Esophagus squamous epithelium (tissue), 5 donors: ENCODE results near the gene MMP11. TPM values are rescaled to one million over a fixed set of nuclear protein-coding genes. Genes with fewer than 3 reads are reported as not detected.
A peak's percentile ranks its signal among the peaks of the same experiment; 100 is the strongest.
"Not testable (repeated sequence)": the region's sequence is repeated elsewhere in the genome, so short reads cannot be mapped to it uniquely, and the experiment has no call there.

Experiments
- DNase-seq: peaks from one replicate; lab custom pipeline; 2025; lab: John Stamatoyannopoulos, UW
- H3K27ac ChIP-seq, 4 donors: fragments of 200-600 bp; sonication (generic); one replicate each; pipeline ENCODE4 v1.5.1; 2016 to 2019; ENCODE audit warnings: mild to moderate bottlenecking in 1 of 4
- H3K27me3 ChIP-seq, 4 donors: fragments of 200-600 bp; sonication (generic); 1 replicate in 3 of 4; 2 replicates in 1 of 4; pipeline versions ENCODE4 v1.5.1 to v1.6.0; 2017 to 2021; ENCODE audit warnings: antibody characterized with exemption in 1 of 4
- H3K36me3 ChIP-seq, 3 donors: fragments of 200-600 bp; sonication (generic); one replicate each; pipeline ENCODE4 v1.5.1; 2016 to 2019
- H3K4me1 ChIP-seq, 3 donors: fragments of 200-600 bp; sonication (generic); one replicate each; pipeline ENCODE4 v1.5.1; 2017 to 2019
- H3K4me3 ChIP-seq, 4 donors: fragments of 200-600 bp; sonication (generic); 1 replicate in 3 of 4; 2 replicates in 1 of 4; pipeline ENCODE4 v1.5.1; 2016 to 2019; ENCODE audit warnings: mild to moderate bottlenecking in 2 of 4, moderate library complexity in 1 of 4
- H3K9me3 ChIP-seq, 3 donors: fragments of 200-600 bp; sonication (generic); one replicate each; pipeline ENCODE4 v1.5.1; 2016 to 2019
- CTCF ChIP-seq, 6 experiments: fragments of 450-650 bp in 4 of 6; fragments of 200-600 bp in 2 of 6; sonication (generic) in 2 of 6; IDR thresholded peaks; one replicate each; pipeline ENCODE4 v1.5.1; 2016 to 2019; ENCODE audit warnings: antibody characterized with exemption in 6 of 6, mild to moderate bottlenecking in 4 of 6, moderate library complexity in 4 of 6
- POLR2A ChIP-seq, 4 donors: fragments of 450-650 bp; IDR thresholded peaks; one replicate each; pipeline ENCODE4 v1.6.1; 2017; ENCODE audit warnings: antibody characterized with exemption in 4 of 4, mild to moderate bottlenecking in 4 of 4, moderate library complexity in 3 of 4
- WGBS, 2 donors: methylation state at CpG; one replicate each; pipeline ENCODE4 v1.1.5; 2018; 5-methylcytosine and 5-hydroxymethylcytosine counted together
- intact Hi-C: fragments of 100-400 bp; cut with DNase I; formaldehyde crosslinking; loops from one replicate; pipeline ENCODE4 v1.15.0; 2022
- total RNA-seq, 4 donors: library from RNA; depleted of rRNA; stranded (reverse); fragments of >200 nt; gene quantifications; one replicate each; pipeline ENCODE4 v1.1.0, GENCODE V29; 2016
- donor health status: DM: yes; HTN: yes; CAD: no.

MMP11 gene
- 1 to 10 TPM in 2 of 4 donors, under 1 TPM in 2; 0.34 to 1.6 (median 1.1) TPM for total RNA-seq

GRCh38 chr22:23772649-23773473 is at the start of gene MMP11:
MMP11 (plus strand) TSS chr22:23772849; CDS start chr22:23772871, 22 bp downstream.
- TF ChIP-seq CTCF (IDR thresholded peaks at IDR 0.05) (no peak), POLR2A (IDR thresholded peaks at IDR 0.05) (peak in 1 of 4 donors; percentile 10)
- intact Hi-C loops: no loop called here
- DNase-seq: no peak
- no peaks in the 10 kb centered on the region for H3K27me3 ChIP-seq
- WGBS, 2 donors: 30 to 46% methylated on average over 2 to 6 of the region's 79 CpGs
- H3K36me3 ChIP-seq: no peaks in the 10 kb centered on the region
- no peaks in the 10 kb centered on the region for H3K9me3 ChIP-seq
- peak within 1 kb of the TSS; percentile 34 to 71 (median 48) for H3K4me3 ChIP-seq
- H3K27ac ChIP-seq: peak within 1 kb of the TSS in 3 of 4 donors; percentile 62 to 71 (median 70)
- H3K4me1 ChIP-seq: peaks cover 16 to 71% (median 42%) of the 10 kb centered on the region in 3 donors

GRCh38 chr22:23728108-23728507 is 44.5 kb upstream of the MMP11 start:
- H3K36me3 ChIP-seq, intact Hi-C loops, H3K4me1 ChIP-seq, H3K27ac ChIP-seq, H3K4me3 ChIP-seq, H3K9me3 ChIP-seq, DNase-seq, H3K27me3 ChIP-seq: not testable (repeated sequence)
- 73 to 85% methylated on average over 4 of the region's 4 CpGs for WGBS, 2 donors

- Histone ChIP-seq H3K36me3 (peaks cover 0 to 19% (median 0%) of the 10 kb centered on the region in 3 donors), H3K4me3 (no peak overlapping the region), H3K27ac (no peak overlapping the region), H3K4me1 (peaks cover 0 to 3% (median 0%) of the 10 kb centered on the region in 3 donors), H3K27me3 (no peaks in the 10 kb centered on the region), H3K9me3 (no peaks in the 10 kb centered on the region)
- TF ChIP-seq CTCF (IDR thresholded peaks at IDR 0.05) (no peak), POLR2A (IDR thresholded peaks at IDR 0.05) (no peak)
- intact Hi-C loops: no loop called here
- DNase-seq: no peak
Measured at GRCh38 chr22:23737696-23738095, 35.0 kb upstream of the MMP11 start.

- Histone ChIP-seq H3K27me3 (no peaks in the 10 kb centered on the region), H3K36me3 (peaks cover 9 to 50% (median 11%) of the 10 kb centered on the region in 3 donors), H3K4me3 (no peak overlapping the region), H3K27ac (no peak overlapping the region), H3K4me1 (peaks cover 0 to 7% (median 0%) of the 10 kb centered on the region in 3 donors), H3K9me3 (no peaks in the 10 kb centered on the region)
- no peak for DNase-seq
- 75 to 76% methylated on average over 3 to 6 of the region's 7 CpGs for WGBS, 2 donors
- no peak for TF ChIP-seq CTCF (IDR thresholded peaks at IDR 0.05)
- no peak for TF ChIP-seq POLR2A (IDR thresholded peaks at IDR 0.05)
- intact Hi-C loops: no loop called here
Measured at GRCh38 chr22:23742505-23743264, 30.0 kb upstream of the MMP11 start.

GRCh38 chr22:23743303-23743705 is 29.3 kb upstream of the MMP11 start:
- Histone ChIP-seq H3K9me3 (no peaks in the 10 kb centered on the region), H3K4me1 (peaks cover 0 to 7% (median 0%) of the 10 kb centered on the region in 3 donors), H3K27ac (no peak overlapping the region), H3K27me3 (no peaks in the 10 kb centered on the region), H3K36me3 (peaks cover 9 to 50% (median 11%) of the 10 kb centered on the region in 3 donors), H3K4me3 (no peak overlapping the region)
- 80% methylated on average over 2 of the region's 2 CpGs; no CpG with 5 or more reads in 1 of the 2 donors for WGBS, 2 donors
- TF ChIP-seq POLR2A (IDR thresholded peaks at IDR 0.05): no peak
- TF ChIP-seq CTCF (IDR thresholded peaks at IDR 0.05): no peak
- intact Hi-C loops: no loop called here
- DNase-seq: no peak
